Measurements from ENCODE around the gene HSF5.

HSF5 gene

DNA sequence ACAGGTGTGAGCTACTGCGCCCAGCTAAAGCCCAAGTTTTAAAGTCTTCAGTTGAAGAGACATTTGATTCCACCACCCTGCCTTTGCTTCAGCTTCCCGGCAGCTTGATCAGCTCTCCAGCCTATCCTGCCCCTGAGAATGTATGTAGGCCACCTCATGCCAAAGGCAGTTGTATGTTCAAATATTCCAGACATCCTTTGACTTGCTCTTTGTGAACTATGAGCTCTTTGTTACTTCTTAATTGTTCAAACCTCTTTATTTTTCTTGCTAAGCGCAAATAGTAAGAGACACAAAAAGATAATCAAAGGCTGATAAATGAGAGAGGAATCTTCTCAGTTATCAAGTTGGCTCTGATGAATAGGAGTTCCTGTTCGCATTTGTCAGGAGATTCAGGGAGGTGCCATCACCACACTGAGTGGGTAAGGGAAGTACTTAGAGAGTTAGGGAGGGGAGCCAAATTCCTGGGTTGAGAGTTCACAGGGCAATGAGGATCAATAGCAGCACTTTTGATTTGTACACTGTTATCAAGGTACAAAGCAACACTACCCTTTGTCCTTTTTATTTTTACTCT, 104.2 kb downstream of the HSF5 start:
- no peak for DNase-seq

DNA sequence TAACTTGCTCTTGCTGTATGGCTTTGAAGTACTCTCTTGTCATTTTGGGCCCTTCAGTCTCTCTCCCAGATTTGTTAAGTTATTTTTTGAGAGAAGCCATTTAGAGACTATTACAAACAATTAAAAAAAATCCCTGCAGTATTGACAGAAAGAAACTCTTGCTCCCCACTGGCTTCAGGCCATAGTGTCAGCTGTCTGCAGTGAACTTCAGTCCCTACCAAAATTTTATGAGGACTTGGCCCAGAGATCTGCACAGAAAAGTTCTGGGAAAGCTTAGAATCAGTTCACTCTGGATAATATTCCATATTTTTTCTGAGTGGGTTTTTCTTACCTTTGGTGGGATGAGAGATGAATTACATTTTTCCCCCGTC, 105.4 kb downstream of the HSF5 start:
- DNase-seq = no peak

DNA sequence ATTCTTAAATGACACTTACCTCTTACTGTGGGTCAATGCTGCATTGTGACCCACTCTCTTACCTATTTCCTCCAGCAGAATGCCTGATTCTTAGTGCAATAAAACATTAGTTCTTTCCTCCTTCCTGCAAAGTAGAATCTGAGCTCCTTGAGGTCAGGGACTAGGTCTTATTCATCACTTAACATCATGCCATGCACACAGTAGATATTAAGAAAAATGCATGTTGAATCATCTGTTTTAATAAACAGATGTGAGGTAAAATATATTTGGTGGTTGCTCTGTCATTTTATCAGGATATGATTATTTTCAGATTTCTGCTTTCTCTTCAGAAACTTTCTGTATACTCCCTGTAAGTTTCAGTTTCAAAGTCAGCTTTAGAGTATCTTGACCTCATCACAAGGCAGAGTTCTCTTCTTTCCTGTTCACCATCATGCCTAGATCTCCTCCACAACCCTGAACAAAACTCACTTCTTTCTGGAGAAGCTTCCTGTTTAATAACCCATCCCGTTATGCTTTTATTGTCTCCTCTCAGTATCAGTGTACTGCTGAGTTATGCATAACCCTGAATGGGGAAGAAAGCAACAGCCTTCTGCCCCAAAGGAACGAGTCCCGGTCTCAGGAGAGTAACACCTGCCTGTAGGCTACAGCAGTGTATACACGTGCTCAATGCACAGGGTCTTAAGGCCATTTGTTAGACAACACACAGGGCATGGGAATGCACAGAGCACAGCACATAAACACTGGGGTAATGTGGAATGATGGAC, 105.9 kb downstream of the HSF5 start:
- no peak for DNase-seq

DNA sequence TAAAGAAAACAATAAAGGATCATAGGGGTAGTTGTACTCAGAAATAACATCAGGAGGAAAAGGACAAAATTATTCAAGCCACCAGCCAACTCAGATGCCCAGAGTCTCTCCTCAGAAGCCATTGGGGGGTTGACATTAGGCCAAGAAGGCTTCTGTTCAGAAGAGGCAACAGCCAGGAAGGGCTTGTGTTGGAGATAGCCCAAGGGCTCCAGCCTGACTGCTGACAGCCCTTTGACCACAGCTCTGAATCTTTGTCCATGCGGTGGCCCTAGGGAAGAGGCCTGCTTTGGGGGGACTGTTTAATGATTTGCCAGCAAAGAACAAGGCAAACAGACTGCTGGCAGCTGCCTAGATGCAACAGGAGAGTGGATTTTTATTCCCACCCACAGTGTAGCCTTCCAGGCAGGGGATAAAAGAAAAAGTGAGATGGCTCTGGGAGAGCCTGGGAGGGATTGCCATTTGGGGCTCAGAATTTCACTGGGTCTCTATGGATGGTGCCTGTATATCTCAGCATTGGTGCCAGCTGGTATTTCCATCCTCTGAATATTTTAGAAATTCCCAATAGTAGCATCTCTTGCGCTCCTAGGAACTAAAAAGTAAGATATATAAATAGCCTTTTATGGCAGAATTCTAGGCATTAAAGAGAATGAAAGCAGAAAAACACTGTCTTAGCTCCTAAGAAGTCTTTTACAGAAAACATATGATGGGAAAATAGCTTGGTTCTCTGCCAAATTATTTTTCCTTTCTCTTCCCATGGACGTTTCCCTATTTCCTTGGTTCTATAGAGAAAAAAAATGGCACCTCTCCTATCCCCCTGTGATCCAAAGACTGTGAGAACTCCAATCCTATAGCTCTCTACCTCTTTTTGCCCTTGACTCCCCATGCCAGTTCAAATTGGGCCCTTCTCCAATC, 106.8 kb downstream of the HSF5 start:
- no peak for DNase-seq

DNA sequence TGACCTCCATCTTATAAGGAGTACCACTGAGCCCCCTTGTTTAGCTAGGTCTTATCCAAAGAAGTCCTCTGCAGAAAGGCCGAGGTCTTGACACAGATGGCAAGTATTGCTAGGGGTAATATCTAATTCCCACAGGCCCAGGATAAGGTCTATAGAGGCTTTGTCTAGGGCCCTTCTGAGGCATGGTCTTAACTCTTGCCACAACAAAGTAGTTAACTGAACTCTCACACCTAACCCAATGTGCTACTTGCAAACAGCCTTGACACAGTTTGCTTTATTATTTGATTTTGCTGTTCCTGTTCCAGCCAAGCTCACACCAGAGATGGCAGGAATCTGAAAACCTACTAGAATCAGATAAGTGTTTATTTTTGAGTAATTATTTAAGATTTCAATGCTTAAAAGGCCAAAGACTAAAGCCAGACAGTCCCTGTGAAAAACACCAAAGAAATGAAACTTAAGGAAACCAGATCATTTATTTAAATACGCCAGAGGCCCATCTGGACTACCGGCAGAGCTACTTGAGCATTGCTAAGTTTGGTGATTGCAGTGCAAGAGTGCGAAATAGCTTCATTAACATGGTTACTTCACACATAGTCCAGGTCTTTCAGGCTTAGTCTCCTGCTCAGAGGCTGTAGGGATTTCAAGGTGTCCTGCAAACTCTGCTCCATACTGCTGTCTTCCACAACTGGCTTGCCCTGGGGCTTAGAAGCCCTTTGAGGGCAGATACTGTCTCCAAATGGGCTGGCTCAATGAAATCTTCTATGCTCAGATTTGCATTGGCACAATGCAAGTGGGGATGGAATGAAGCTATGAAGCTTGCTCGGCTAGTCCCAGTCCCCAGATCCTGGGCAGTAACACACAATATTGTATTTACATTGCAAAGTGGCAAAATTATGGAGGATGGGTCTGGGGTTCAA, 107.7 kb downstream of the HSF5 start:
- DNase-seq = no peak

DNA sequence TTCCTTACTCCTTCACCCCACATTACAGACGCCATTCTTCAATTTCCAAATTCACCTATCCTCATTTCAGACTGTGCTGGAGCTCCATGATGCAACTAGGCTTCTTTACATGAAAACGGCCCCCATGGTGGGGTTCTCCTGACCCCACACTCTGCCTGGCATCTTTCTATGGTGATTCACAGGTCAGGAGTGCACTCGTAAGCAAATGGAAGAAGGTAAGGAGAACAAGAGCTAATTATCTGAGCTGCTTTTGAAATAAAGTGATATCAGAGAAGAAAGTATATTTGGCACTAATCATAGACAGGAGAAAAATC, 108.7 kb downstream of the HSF5 start:
- no peak for DNase-seq

DNA sequence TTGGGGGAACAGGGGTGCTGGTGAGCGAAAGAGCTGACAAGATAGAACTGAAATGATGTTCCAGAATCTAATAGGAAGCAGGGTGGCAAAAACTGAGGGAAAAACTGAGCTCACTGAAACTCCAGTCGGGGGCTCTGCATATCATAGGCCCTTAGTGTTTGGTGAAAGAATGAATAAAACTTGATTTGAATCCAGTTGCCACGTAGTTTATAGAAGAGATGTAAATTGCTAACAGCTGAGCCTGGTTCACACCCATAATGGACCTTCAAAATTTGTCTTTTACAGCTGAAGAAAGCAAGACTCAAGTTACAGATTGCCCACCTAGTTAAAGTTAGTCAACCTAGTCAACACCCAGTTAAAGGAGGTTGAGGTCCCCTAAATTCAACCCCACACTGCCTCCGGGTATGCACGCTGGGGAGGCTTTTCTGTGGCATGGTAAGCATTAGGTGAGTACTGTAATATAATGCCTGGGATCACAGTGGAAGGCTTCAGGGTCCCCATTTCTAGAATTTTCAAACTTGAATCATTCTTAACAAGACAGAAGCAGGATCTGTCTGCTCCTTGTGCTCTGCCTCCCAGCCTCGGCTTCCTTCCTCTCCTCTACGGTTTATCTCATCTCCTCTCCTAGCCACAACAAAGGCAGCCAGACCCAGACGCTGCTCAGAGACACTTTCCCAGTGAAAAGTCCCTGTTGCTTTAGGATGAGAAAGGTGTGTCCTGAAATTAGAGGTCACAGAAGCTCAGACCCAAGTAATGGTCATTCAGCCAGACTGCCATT, 109.3 kb downstream of the HSF5 start:
- DNase-seq = no peak

DNA sequence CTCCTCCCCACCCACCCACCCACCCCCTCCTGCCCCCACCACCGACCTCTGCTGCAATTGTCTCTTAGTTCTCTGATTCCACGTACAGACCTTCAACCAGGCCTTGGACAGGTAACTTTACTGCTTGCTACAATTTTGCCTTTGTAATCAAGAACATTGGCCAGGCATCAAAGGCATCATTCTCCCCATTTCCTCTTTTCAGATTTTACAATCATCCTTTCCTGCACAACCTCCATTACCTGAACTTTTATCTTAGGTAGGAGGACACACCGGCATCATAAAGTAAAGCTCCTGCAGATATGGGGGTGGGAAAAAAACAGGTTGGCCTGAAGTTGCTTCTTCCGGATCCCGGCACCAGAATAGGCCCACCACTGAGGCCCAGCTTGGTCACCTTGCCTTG, 110.5 kb downstream of the HSF5 start:
- no peak for DNase-seq

DNA sequence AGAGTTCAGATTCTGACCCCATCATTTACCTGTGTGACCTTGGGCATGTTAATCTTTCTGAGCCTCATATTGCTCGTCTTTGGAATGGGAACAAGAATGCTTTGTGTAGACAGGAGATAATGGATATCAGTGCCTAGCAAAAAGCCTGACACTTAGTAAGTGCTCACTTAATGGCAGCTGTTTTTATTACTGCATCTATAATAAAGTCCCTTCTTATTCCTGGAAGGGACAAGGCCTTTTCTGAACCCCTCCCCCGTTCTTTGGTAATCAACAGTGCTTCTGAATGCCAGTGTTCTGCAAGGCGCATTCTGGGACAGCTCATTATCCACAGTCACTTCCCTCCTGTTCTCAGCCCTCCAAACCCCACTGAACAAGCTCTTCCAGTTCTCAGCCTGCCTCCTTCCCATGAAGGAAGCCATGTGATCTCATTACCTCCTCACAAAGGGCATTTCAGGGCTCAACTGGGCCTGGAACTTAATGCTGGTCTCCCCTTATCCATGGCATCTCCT, 111.1 kb downstream of the HSF5 start:
- no peak for DNase-seq

DNA sequence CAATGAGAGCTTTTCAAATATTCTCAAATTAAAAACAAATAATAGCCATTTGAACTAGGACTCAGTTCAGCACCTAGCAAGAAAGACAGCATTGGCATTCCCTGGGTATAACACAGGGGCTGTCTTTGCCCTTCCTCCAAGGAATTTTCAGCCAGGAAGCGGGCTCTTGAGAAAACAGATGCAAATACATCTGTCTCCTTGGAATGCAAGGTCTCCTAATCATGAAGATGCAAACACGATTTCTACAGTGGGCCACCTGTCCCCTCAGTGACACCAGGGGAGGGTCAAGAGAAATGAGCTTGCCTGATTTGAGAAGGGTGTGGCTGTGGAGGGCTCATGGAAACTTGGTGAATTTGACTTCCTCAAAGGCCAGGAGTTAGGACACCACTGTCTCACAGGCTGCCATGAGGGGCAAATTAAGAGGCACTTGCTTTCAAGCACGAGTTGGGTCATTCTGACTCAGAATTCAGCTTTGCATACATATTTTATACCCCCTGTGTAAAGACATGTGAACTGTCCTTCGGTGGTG, 111.7 kb downstream of the HSF5 start:
- DNase-seq = no peak

DNA sequence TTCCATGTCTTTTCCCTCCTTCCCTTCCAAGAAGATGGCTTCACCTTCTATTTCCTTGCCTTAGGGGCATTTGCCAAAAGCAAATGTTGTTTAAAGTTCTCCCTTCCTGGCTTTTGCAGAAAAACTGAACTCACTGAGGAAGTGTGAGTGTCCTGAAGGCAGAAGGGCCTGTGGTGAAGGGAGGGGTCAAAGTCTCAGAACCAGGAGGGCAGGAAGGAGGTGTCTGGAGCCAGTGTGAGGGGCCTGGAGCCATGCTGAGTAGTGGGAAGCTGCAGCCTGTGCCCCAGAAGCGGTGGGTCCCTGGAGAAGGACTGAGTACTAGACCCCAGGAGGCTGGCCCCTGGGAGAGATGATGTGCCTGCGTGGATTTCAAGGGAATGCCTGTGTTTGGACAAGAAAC, 112.4 kb downstream of the HSF5 start:
- no peak for DNase-seq

DNA sequence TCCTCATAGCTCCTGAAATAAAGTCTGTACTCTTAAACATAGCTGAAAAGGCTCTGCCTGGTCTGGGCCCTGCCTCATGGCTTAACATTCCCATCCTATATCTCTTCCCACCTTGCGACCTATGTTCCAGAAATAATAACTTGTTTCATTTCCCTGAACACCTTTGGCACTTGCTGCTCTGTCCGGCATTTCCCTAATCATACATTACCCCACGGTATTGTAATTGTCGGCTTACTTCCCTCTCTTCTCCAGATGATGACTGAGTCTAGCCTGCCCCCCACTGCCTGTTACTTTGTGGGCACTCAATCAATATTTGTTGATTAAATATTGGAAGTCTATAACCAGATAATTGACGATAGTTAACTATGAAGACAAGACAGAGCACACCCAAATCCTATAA, 113.0 kb downstream of the HSF5 start:
- no peak for DNase-seq

DNA sequence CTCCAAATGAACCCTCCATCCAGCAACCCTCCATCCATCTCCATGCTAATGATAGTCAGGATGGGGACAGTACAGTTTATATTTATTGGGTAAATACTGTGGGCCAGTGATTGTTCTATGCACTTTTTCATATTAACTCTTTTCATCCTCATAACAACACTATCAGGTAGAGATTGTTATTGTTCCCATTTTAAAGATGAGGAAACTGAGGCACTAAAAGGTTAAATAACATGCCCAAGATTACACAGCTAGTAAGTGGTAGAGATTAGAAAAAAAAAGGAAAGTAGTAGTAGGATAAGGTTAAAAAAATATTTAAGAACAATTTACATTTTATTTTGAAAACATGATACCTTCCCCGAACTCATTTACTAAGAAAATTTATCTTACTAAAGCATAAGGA, 114.3 kb downstream of the HSF5 start:
- DNase-seq = no peak

DNA sequence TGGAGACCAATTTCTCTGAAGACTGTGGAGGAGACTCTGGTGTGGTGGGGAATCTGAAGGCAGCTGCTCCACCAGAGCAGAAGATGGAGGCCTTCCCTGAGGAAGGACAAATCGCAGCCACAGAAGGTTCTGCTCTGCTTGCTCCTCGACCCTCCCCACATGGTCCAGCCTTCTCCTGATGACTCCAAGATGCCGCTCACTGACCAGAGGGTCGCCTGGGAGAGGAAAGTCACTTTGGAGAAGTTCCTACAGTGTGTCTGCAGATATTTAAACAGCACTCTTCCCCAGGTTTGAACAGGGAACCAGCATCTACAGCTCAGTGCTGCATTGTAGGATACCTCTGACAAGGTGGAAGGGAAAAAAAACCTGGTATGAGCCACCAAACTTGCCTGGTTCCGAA, 115.2 kb downstream of the HSF5 start:
- no peak for DNase-seq

DNA sequence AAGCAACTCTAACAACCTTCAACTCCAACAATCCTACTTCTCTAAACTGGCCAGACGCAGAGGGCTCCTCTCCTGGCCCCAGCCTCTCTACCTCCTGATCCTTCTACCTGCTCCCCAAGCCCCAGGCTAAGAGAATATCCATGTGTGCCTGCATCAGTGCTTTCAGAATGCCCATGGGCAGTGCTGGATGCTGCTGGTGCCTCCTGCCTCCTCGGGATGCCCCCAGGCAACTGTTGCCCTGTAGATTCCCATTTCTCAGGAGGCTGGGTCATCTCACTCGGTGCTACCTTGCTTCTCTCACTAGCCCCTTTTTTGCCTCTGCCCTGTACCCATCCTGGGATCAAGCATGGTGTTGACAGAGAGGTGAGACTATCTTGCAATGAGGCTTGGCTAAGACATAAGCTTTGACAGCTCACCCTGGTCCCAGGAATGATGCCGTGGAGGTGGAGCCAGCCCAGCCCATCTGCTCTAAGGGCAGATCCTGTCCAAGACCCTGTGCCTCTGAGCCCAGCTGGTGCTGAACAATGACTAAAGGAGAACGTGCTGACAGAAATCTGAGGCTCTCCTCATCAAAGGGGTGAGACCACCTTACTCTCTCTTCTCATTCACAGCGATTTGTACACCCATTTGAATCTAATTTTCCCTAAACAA, 116.8 kb downstream of the HSF5 start:
- no peak for DNase-seq

DNA sequence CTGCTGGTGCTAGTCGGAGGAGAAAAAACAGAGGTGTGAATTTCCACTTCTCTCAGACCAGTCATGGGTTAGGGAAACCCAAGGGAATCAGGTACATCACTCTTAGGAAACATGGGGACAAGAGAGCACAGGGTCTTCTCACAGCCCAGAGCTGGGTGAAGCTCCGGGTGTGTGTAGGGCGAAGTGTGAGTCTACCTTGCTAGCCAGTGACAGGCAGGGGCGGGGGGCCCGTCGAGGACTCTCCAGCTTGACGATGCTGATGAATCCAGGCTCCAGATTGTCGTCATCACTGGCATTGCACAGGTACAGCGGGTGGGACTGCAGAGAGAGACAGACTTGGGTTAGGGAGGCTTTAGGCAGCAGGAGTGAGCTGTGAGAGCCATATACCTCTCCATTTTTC, 117.5 kb downstream of the HSF5 start:
- no peak for DNase-seq

DNA sequence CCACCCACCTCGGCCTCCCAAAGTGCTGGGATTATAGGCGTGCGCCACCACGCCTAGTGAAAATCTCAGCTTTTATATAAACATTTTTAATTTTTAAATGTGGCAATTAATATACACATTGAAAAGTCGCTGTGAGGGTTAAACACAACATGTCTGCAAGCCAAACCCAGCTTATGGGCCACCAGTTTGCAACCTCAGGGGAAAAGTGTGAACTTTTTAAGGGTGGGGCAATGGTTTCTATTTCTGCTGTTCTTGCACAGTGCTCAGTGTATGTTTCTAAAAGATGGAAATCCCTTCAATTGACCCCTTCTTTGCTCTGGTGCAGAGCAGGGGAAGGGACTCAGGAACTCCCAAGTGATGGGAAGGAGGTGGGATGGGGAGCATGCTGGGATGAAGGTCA, 117.9 kb downstream of the HSF5 start:
- no peak for DNase-seq
